A549 (cell line): ENCODE results near the gene TMEM116. TPM values are rescaled to one million over a fixed set of nuclear protein-coding genes. Genes with fewer than 3 reads are reported as not detected.

Source experiments
- ATAC-seq, 2 experiments: fragments of 200-7000 bp in 1 of 2; fragments of >200 bp in 1 of 2; cut with Nextera tagmentation in 1 of 2; cut with Tn5 transposase in 1 of 2; 3 replicates each; pipeline versions ENCODE4 v1.8.0 to v1.9.1; 2018 to 2020; ENCODE audit warnings: mild to moderate bottlenecking in 1 of 2, moderate library complexity in 1 of 2
- CTCF ChIA-PET: fragments of 300-600 bp; sonication (Branson Sonifier 250); formaldehyde crosslinking; extraction: SDS; loops from one replicate; lab custom pipeline; 2021; ENCODE audit warnings: antibody characterized with exemption, inconsistent platforms; lab: Yijun Ruan, JAX
- POLR2A ChIA-PET: fragments of 350-600 bp; formaldehyde crosslinking; extraction: SDS; loops from one replicate; lab custom pipeline; 2021; ENCODE audit warnings: antibody characterized with exemption, inconsistent platforms; lab: Yijun Ruan, JAX
- DNase-seq, 2 experiments: peaks; one replicate each; pipeline versions ENCODE4 v3.0.0 to v3.0.0-alpha.2; 2011 to 2016; ENCODE audit warnings: low read depth in 1 of 2, low spot score in 1 of 2
- FAIRE-seq: peaks from 2 replicates; lab custom pipeline; 2011; peaks lifted over from hg19 to GRCh38; lab: Jason Lieb, UNC
- H3K27ac ChIP-seq, 2 experiments: fragments of >200 bp; sonication (Bioruptor Twin); formaldehyde crosslinking; 3 replicates each; pipeline ENCODE4 v1.5.1; 2016 to 2017
- H3K4me1 ChIP-seq: fragments of >200 bp; sonication (Bioruptor Twin); formaldehyde crosslinking; 3 replicates; pipeline ENCODE4 v1.6.1; 2016
- H3K4me2 ChIP-seq: fragments of >200 bp; sonication (Bioruptor Twin); formaldehyde crosslinking; 3 replicates; pipeline ENCODE4 v1.6.1; 2016
- H3K4me3 ChIP-seq: fragments of >200 bp; sonication (Bioruptor Twin); formaldehyde crosslinking; 3 replicates; pipeline ENCODE4 v1.5.1; 2016
- H3K9me3 ChIP-seq: fragments of >200 bp; sonication (Bioruptor Twin); formaldehyde crosslinking; 3 replicates; pipeline ENCODE4 v1.6.1; 2016
- CBX2 ChIP-seq: fragments of 200-600 bp; sonication (generic); IDR thresholded peaks from 2 replicates; pipeline ENCODE4 v1.6.1; 2016; ENCODE audit warnings: low read depth, mild to moderate bottlenecking, borderline replicate concordance
- CBX8 ChIP-seq: fragments of 200-600 bp; sonication (generic); IDR thresholded peaks from 2 replicates; pipeline ENCODE4 v1.6.1; 2016
- CHD2 ChIP-seq: fragments of 150-350 bp; IDR thresholded peaks from 2 replicates; pipeline ENCODE4 v1.6.1; 2014; ENCODE audit warnings: low read length; ENCODE audit not compliant: partially characterized antibody
- EHF ChIP-seq: fragments of 250-450 bp; sonication (Bioruptor Pico); IDR thresholded peaks from 2 replicates; pipeline ENCODE4 v1.5.0; 2020; ENCODE audit warnings: mild to moderate bottlenecking
- EP300 ChIP-seq, 2 experiments: fragments of >200 bp; sonication (Bioruptor Twin); formaldehyde crosslinking; IDR thresholded peaks; 2 replicates in 1 of 2; 3 replicates in 1 of 2; pipeline ENCODE4 v1.6.1; 2016 to 2017
- FOSB ChIP-seq: fragments of 250-450 bp; sonication (Bioruptor Pico); IDR thresholded peaks from 2 replicates; pipeline ENCODE4 v1.5.0; 2020; ENCODE audit warnings: mild to moderate bottlenecking, moderate library complexity
- HDAC2 ChIP-seq: fragments of 200-600 bp; sonication (generic); IDR thresholded peaks from 2 replicates; pipeline ENCODE4 v1.6.1; 2016
- HEYL ChIP-seq: fragments of 250-450 bp; sonication (Bioruptor Pico); IDR thresholded peaks from 2 replicates; pipeline ENCODE4 v1.8.0; 2021; ENCODE audit warnings: mild to moderate bottlenecking, moderate library complexity
- KDM1A ChIP-seq: fragments of 200-600 bp; sonication (generic); IDR thresholded peaks from 2 replicates; pipeline ENCODE4 v1.6.1; 2016; ENCODE audit warnings: low read depth, mild to moderate bottlenecking
- KDM5A ChIP-seq: fragments of 200-600 bp; sonication (generic); IDR thresholded peaks from 2 replicates; pipeline ENCODE4 v1.6.1; 2016; ENCODE audit warnings: antibody characterized with exemption, mild to moderate bottlenecking
- MYC ChIP-seq: IDR thresholded peaks from 2 replicates; pipeline ENCODE4 v1.6.1; 2012; ENCODE audit warnings: mild to moderate bottlenecking, inconsistent platforms, low read length, improper control_type of control experiment, borderline replicate concordance
- RCOR1 ChIP-seq: fragments of 150-350 bp; IDR thresholded peaks from 2 replicates; pipeline ENCODE4 v1.6.1; 2014; ENCODE audit warnings: antibody characterized with exemption, low read length, low read depth
- TP53 ChIP-seq: fragments of 250-450 bp; sonication (Bioruptor Pico); IDR thresholded peaks from 2 replicates; pipeline ENCODE4 v1.5.0; 2021; ENCODE audit warnings: mild to moderate bottlenecking, moderate library complexity
- ZC3H11A ChIP-seq: fragments of 450-650 bp; IDR thresholded peaks from 2 replicates; pipeline ENCODE4 v1.6.1; 2014; ENCODE audit warnings: antibody characterized with exemption, mild to moderate bottlenecking
- ZSCAN20 ChIP-seq: fragments of 250-450 bp; sonication (Bioruptor Pico); IDR thresholded peaks from 2 replicates; pipeline ENCODE4 v1.8.0; 2022; ENCODE audit warnings: mild to moderate bottlenecking, moderate library complexity
- WGBS: methylation state at CpG from one replicate; pipeline ENCODE4 v1.1.6; 2017; ENCODE audit errors: missing lambda C conversion rate; 5-methylcytosine and 5-hydroxymethylcytosine counted together
- polyA plus RNA-seq, 4 experiments: library from polyadenylated mRNA; depleted of rRNA in 3 of 4; stranded (reverse); fragments of >200 nt; fragmentation: RNase III in 1 of 4; extraction: RNeasy Plus Mini Kit Qiagen cat#74134 plus additional on column Dnase treatment in 1 of 4; gene quantifications; 2 replicates in 3 of 4; 3 replicates in 1 of 4; pipeline ENCODE4 v1.2.3, GENCODE V29; 2011 to 2017
- TF ChIP-seq, protein P1 (sequence below): IDR thresholded peaks from 2 replicates; pipeline ENCODE4 v1.6.1; 2012
- TF ChIP-seq, protein P2 (sequence below): fragments of 200-600 bp; sonication (generic); IDR thresholded peaks from 2 replicates; pipeline ENCODE4 v1.6.1; 2016; ENCODE audit warnings: antibody characterized with exemption, mild to moderate bottlenecking, moderate library complexity
- TF ChIP-seq, protein P3 (sequence below): fragments of 250-450 bp; sonication (Bioruptor Pico); IDR thresholded peaks from 2 replicates; pipeline ENCODE4 v1.5.0; 2020; ENCODE audit warnings: low read depth, mild to moderate bottlenecking, moderate library complexity
- TF ChIP-seq, protein P4 (sequence below): fragments of >200 bp; sonication (Bioruptor Twin); formaldehyde crosslinking; IDR thresholded peaks from 2 replicates; pipeline ENCODE4 v1.6.1; 2016
- TF ChIP-seq, protein P5 (sequence below): fragments of 250-450 bp; sonication (Bioruptor Pico); IDR thresholded peaks from 2 replicates; pipeline ENCODE4 v1.5.0; 2021; ENCODE audit warnings: mild to moderate bottlenecking, moderate library complexity, borderline replicate concordance
- TF ChIP-seq, protein P6 (sequence below): fragments of 450-650 bp; IDR thresholded peaks from 2 replicates; pipeline ENCODE4 v1.6.1; 2014; ENCODE audit warnings: antibody characterized with exemption

TMEM116 gene
- polyA plus RNA-seq, 2 of the 4 experiments (the other 2 are of a cell fraction) = 11.0 to 22.4 TPM

DNA sequence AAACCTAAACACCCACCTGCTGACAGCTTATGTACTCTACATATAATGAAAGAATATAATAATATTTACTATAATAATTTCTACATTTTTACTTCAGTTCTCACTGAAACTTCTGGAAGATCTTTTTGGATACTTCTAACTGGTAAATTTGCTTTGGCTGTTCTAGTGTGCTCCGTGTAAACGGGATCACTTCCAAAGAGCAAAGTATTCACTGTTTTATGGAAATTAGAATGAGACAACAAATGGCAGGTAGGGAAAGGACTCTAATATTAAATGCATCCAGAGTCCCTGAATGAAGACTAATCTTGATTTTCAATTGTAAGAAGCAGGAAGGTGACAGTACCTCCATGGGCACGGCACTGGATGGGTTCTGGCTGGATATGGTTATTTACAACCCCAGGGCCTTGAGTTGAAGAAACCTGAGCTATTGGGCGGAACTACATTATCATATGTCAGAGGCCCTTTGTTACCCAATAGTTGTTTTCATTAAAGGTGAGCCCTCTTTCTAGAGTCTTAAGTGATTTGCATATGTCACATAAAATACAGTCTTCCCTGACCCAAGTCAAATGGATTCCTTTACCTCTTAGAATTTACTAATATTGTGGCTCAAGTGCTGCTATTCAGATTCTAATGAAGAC is 10.9 kb upstream of the TMEM116 start:
- ChIA-PET CTCF (interaction anchor here (4.0 kb wide), 1 partner anchor 10 kb away, joined by 19 read pairs; the partner anchor contains the start of genes ERP29 and TMEM116), POLR2A (interaction anchor here (2.6 kb wide), 1 partner anchor 11 kb away, joined by 22 read pairs; the partner anchor contains the start of genes ERP29 and TMEM116)
- Histone ChIP-seq H3K4me3 (no peak overlapping the region), H3K4me1 (peaks cover 6% of the 10 kb centered on the region), H3K27ac (no peak overlapping the region), H3K9me3 (no peaks in the 10 kb centered on the region), H3K4me2 (no peak overlapping the region)
- no peak for TF ChIP-seq EP300 (IDR thresholded peaks at IDR 0.05)
- TF ChIP-seq CBX8 = no peak
- TF ChIP-seq, protein P1, sequence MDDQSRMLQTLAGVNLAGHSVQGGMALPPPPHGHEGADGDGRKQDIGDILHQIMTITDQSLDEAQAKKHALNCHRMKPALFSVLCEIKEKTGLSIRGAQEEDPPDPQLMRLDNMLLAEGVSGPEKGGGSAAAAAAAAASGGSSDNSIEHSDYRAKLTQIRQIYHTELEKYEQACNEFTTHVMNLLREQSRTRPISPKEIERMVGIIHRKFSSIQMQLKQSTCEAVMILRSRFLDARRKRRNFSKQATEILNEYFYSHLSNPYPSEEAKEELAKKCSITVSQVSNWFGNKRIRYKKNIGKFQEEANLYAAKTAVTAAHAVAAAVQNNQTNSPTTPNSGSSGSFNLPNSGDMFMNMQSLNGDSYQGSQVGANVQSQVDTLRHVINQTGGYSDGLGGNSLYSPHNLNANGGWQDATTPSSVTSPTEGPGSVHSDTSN = no peak
- TF ChIP-seq KDM5A = no peak
- TF ChIP-seq ZSCAN20 = no peak
- TF ChIP-seq, protein P2, sequence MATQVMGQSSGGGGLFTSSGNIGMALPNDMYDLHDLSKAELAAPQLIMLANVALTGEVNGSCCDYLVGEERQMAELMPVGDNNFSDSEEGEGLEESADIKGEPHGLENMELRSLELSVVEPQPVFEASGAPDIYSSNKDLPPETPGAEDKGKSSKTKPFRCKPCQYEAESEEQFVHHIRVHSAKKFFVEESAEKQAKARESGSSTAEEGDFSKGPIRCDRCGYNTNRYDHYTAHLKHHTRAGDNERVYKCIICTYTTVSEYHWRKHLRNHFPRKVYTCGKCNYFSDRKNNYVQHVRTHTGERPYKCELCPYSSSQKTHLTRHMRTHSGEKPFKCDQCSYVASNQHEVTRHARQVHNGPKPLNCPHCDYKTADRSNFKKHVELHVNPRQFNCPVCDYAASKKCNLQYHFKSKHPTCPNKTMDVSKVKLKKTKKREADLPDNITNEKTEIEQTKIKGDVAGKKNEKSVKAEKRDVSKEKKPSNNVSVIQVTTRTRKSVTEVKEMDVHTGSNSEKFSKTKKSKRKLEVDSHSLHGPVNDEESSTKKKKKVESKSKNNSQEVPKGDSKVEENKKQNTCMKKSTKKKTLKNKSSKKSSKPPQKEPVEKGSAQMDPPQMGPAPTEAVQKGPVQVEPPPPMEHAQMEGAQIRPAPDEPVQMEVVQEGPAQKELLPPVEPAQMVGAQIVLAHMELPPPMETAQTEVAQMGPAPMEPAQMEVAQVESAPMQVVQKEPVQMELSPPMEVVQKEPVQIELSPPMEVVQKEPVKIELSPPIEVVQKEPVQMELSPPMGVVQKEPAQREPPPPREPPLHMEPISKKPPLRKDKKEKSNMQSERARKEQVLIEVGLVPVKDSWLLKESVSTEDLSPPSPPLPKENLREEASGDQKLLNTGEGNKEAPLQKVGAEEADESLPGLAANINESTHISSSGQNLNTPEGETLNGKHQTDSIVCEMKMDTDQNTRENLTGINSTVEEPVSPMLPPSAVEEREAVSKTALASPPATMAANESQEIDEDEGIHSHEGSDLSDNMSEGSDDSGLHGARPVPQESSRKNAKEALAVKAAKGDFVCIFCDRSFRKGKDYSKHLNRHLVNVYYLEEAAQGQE = no peak
- TF ChIP-seq, protein P3, sequence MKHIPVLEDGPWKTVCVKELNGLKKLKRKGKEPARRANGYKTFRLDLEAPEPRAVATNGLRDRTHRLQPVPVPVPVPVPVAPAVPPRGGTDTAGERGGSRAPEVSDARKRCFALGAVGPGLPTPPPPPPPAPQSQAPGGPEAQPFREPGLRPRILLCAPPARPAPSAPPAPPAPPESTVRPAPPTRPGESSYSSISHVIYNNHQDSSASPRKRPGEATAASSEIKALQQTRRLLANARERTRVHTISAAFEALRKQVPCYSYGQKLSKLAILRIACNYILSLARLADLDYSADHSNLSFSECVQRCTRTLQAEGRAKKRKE (CRISPR knock-in tag) = no peak
- TF ChIP-seq, protein P4, sequence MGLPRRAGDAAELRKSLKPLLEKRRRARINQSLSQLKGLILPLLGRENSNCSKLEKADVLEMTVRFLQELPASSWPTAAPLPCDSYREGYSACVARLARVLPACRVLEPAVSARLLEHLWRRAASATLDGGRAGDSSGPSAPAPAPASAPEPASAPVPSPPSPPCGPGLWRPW = no peak
- no peak for TF ChIP-seq ZC3H11A
- TF ChIP-seq, protein P5, sequence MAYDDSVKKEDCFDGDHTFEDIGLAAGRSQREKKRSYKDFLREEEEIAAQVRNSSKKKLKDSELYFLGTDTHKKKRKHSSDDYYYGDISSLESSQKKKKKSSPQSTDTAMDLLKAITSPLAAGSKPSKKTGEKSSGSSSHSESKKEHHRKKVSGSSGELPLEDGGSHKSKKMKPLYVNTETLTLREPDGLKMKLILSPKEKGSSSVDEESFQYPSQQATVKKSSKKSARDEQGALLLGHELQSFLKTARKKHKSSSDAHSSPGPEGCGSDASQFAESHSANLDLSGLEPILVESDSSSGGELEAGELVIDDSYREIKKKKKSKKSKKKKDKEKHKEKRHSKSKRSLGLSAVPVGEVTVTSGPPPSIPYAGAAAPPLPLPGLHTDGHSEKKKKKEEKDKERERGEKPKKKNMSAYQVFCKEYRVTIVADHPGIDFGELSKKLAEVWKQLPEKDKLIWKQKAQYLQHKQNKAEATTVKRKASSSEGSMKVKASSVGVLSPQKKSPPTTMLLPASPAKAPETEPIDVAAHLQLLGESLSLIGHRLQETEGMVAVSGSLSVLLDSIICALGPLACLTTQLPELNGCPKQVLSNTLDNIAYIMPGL (CRISPR knock-in tag) = no peak
- no peak for TF ChIP-seq FOSB (CRISPR knock-in tag)
- no peak for TF ChIP-seq KDM1A
- no peak for TF ChIP-seq MYC
- no peak for TF ChIP-seq HDAC2
- TF ChIP-seq CBX2 = no peak
- ATAC-seq = no peak
- DNase-seq = no peak
- WGBS = 90% methylated on average over 4 of the region's 4 CpGs
- FAIRE-seq = no peak

DNA sequence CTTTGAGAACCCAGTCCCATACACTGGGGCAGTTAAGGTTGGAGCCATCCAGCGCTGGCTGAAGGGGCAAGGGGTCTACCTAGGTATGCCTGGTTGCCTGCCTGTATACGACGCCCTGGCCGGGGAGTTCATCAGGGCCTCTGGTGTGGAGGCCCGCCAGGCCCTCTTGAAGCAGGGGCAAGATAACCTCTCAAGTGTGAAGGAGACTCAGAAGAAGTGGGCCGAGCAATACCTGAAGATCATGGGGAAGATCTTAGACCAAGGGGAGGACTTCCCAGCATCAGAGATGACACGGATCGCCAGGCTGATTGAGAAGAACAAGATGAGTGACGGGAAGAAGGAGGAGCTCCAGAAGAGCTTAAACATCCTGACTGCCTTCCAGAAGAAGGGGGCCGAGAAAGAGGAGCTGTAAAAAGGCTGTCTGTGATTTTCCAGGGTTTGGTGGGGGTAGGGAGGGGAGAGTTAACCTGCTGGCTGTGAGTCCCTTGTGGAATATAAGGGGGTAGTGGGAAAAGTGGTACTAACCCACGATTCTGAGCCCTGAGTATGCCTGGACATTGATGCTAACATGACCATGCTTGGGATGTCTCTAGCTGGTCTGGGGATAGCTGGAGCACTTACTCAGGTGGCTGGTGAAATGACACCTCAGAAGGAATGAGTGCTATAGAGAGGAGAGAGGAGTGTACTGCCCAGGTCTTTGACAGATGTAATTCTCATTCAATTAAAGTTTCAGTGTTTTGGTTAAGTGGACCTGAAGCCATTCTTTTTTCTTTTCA is 9.5 kb upstream of the TMEM116 start:
- Histone ChIP-seq H3K27ac (no peak overlapping the region), H3K9me3 (no peaks in the 10 kb centered on the region), H3K4me3 (no peak overlapping the region), H3K4me1 (peaks cover 16% of the 10 kb centered on the region), H3K4me2 (no peak overlapping the region)
- FAIRE-seq (no peak), DNase-seq (no peak), ATAC-seq (peak; percentile 15 to 63; a peak in 3 of 6 replicates)
- ChIA-PET POLR2A (interaction anchor here (2.6 kb wide), 1 partner anchor 9 kb away, joined by 22 read pairs; the partner anchor contains the start of genes ERP29 and TMEM116), CTCF (interaction anchor here (1.0 to 4.0 kb wide), 3 partner anchors 9 to 176 kb away, joined by 4 to 19 read pairs (median 7); partner anchors contain the start of genes ERP29 and TMEM116)
- WGBS = 89% methylated on average over 11 of the region's 11 CpGs
- TF ChIP-seq TP53 (no peak), RCOR1 (no peak), HEYL (CRISPR knock-in tag) (no peak), CHD2 (no peak), EHF (no peak)
- TF ChIP-seq, protein P1 = no peak
- TF ChIP-seq, protein P6, sequence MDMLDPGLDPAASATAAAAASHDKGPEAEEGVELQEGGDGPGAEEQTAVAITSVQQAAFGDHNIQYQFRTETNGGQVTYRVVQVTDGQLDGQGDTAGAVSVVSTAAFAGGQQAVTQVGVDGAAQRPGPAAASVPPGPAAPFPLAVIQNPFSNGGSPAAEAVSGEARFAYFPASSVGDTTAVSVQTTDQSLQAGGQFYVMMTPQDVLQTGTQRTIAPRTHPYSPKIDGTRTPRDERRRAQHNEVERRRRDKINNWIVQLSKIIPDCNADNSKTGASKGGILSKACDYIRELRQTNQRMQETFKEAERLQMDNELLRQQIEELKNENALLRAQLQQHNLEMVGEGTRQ = no peak
